Calu3 (cell line): ENCODE measurements around the gene TCF23. TPM values are rescaled to one million over a fixed set of nuclear protein-coding genes. Genes with fewer than 3 reads are reported as not detected.

Experiments
- BruUV-seq: library from RNA; stranded (reverse); fragments of 400-500 nt; replicated peaks from 2 replicates; lab custom pipeline; 2021; lab: Mats Ljungman, UMichigan
- CTCF ChIA-PET: fragments of 300-600 bp; sonication (Branson Sonifier 250); formaldehyde crosslinking; loops from one replicate; lab custom pipeline; 2022; ENCODE audit warnings: antibody characterized with exemption; lab: Charles Lee
- DNase-seq: peaks from one replicate; pipeline ENCODE4 v3.0.0; 2022
- H3K27ac Mint-ChIP-seq: one replicate; pipeline ENCODE4 v1.8.0; 2022; ENCODE audit warnings: mixed read lengths; ENCODE audit not compliant: unreplicated experiment
- H3K27me3 Mint-ChIP-seq: one replicate; pipeline ENCODE4 v1.8.0; 2022; ENCODE audit warnings: mixed read lengths; ENCODE audit not compliant: unreplicated experiment
- H3K36me3 Mint-ChIP-seq: one replicate; pipeline ENCODE4 v1.8.0; 2022; ENCODE audit warnings: mild to moderate bottlenecking, moderate library complexity, mixed read lengths; ENCODE audit not compliant: insufficient read depth, unreplicated experiment
- H3K4me1 Mint-ChIP-seq: one replicate; pipeline ENCODE4 v1.8.0; 2022; ENCODE audit warnings: mild to moderate bottlenecking, low read depth, mixed read lengths; ENCODE audit not compliant: unreplicated experiment
- H3K4me3 Mint-ChIP-seq: one replicate; pipeline ENCODE4 v1.8.0; 2022; ENCODE audit warnings: mild to moderate bottlenecking, low read depth, moderate library complexity, mixed read lengths; ENCODE audit not compliant: unreplicated experiment
- H3K9me3 Mint-ChIP-seq: one replicate; pipeline ENCODE4 v1.8.0; 2022; ENCODE audit warnings: low read depth, mixed read lengths; ENCODE audit not compliant: unreplicated experiment
- intact Hi-C: fragments of 100-400 bp; cut with micrococcal nuclease; formaldehyde crosslinking; loops from one replicate; pipeline ENCODE4 v1.10.0; 2022; ENCODE audit not compliant: unreplicated experiment
- total RNA-seq: library from RNA; stranded (reverse); gene quantifications from 2 replicates; pipeline ENCODE4 v1.2.3, GENCODE V29; 2022
- TF ChIP-seq, protein P1 (sequence below): fragments of 200-600 bp; IDR thresholded peaks from one replicate; pipeline ENCODE4 v1.8.0; 2022; ENCODE audit warnings: antibody characterized with exemption; ENCODE audit not compliant: unreplicated experiment

Gene TCF23
- total RNA-seq, 1 experiment from 2014 or later, result not detected

DNA sequence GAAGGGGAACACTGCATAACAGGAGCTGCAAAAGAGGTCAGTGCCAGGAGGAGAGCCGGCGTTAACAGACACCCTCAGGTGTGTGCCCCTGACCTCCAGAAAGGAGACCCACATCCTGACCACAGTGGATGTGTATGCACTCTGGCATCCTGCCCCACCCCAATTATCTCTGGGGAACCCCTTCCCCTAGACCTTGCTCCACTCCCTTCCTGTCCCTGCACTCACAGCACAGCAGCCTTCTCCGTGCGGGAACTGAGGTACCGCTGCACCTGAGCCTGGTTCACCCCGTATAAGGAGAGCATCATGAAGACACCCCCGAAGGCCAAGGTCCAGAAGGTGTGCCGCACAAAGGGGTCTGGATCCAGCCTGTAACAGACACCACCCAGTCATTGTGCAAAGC, 55.8 kb downstream of the TCF23 start:
- no peaks in the 10 kb centered on the region for H3K9me3 Mint-ChIP-seq
- peaks cover 12% of the 10 kb centered on the region for H3K36me3 Mint-ChIP-seq
- TF ChIP-seq, protein P1, sequence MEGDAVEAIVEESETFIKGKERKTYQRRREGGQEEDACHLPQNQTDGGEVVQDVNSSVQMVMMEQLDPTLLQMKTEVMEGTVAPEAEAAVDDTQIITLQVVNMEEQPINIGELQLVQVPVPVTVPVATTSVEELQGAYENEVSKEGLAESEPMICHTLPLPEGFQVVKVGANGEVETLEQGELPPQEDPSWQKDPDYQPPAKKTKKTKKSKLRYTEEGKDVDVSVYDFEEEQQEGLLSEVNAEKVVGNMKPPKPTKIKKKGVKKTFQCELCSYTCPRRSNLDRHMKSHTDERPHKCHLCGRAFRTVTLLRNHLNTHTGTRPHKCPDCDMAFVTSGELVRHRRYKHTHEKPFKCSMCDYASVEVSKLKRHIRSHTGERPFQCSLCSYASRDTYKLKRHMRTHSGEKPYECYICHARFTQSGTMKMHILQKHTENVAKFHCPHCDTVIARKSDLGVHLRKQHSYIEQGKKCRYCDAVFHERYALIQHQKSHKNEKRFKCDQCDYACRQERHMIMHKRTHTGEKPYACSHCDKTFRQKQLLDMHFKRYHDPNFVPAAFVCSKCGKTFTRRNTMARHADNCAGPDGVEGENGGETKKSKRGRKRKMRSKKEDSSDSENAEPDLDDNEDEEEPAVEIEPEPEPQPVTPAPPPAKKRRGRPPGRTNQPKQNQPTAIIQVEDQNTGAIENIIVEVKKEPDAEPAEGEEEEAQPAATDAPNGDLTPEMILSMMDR, result no peak
- H3K4me1 Mint-ChIP-seq, result no peaks in the 10 kb centered on the region
- no TSS peak for BruUV-seq
- CTCF ChIA-PET, result interaction anchor here (0.6 kb wide), 1 partner anchor 67 kb away, joined by 3 read pairs; no protein-coding TSS in a partner anchor
- H3K27ac Mint-ChIP-seq, result no peak overlapping the region
- no peak for DNase-seq
- intact Hi-C loops, result no loop called here
- no peak overlapping the region for H3K4me3 Mint-ChIP-seq
- H3K27me3 Mint-ChIP-seq, result no peaks in the 10 kb centered on the region

DNA sequence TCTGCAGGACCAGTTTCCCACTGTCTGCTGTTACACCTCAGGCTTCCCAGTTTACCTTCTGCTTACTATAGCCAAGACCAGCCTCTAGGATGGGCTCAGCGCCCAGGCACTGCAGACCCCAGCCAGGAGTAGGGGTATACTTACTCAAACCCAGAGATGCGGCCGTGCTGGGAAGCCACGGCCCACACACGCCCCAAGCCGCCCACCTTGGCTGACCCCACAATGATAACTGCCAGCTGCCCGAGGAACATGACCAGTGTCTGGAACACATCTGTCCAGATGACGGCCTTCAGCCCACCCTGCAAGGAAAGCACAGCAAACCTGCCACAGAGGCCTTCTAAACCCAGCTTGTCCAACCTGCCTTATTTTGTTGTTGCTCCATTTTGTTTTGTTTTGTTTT, 56.4 kb downstream of the TCF23 start:
- no TSS peak for BruUV-seq
- no peak for DNase-seq
- H3K36me3 Mint-ChIP-seq, result peaks cover 12% of the 10 kb centered on the region
- H3K9me3 Mint-ChIP-seq, result no peaks in the 10 kb centered on the region
- no peaks in the 10 kb centered on the region for H3K4me1 Mint-ChIP-seq
- TF ChIP-seq, protein P1, result no peak
- CTCF ChIA-PET, result no interaction called here
- no peaks in the 10 kb centered on the region for H3K27me3 Mint-ChIP-seq
- no peak overlapping the region for H3K4me3 Mint-ChIP-seq
- H3K27ac Mint-ChIP-seq, result no peak overlapping the region
- intact Hi-C loops, result no loop called here

DNA sequence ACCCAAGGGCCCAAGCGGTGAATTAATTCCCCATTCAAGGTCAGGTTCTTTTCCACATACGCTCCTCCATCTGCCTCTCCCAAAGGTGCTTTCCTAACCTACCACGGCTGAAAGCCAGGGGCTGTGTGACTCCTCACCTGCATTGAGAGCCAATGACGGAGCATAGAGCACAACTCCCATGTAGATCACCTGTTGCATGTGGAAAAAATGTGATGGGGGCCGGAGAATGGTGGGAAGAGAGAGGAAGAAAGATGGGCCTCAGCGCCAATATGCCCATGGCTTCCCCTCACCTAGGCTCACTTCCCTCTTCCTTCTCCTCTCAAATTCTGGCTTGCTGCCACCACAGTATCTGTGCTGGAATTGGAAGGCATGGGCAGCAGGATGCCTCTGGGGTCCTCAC, 57.5 kb downstream of the TCF23 start:
- no peaks in the 10 kb centered on the region for H3K9me3 Mint-ChIP-seq
- CTCF ChIA-PET, result no interaction called here
- no TSS peak for BruUV-seq
- intact Hi-C loops, result no loop called here
- peaks cover 16% of the 10 kb centered on the region for H3K36me3 Mint-ChIP-seq
- H3K4me1 Mint-ChIP-seq, result no peaks in the 10 kb centered on the region
- H3K27ac Mint-ChIP-seq, result no peak overlapping the region
- DNase-seq, result no peak
- no peaks in the 10 kb centered on the region for H3K27me3 Mint-ChIP-seq
- TF ChIP-seq, protein P1, result no peak
- H3K4me3 Mint-ChIP-seq, result no peak overlapping the region

Other genes starting within 250 kb of the TCF23 start
- 11.1 and 13.9 TPM in 2 replicates for gene MAPRE3, start 178.4 kb upstream of the TCF23 start, total RNA-seq
- 75.9 and 79.6 TPM in 2 replicates for gene TMEM214, start 116.0 kb upstream of the TCF23 start, total RNA-seq
- gene AGBL5, start 97.3 kb upstream of the TCF23 start, total RNA-seq, result 20.2 and 25.2 TPM in 2 replicates
- gene OST4, start 77.3 kb upstream of the TCF23 start, total RNA-seq, result 163 and 172 TPM in 2 replicates
- 0.12 and 0.19 TPM in 2 replicates for gene EMILIN1, start 70.4 kb upstream of the TCF23 start, total RNA-seq
- 2.0 and 4.2 TPM in 2 replicates for gene KHK, start 62.2 kb upstream of the TCF23 start, total RNA-seq
- 3.7 and 9.3 TPM in 2 replicates for gene CGREF1, start 29.9 kb upstream of the TCF23 start, total RNA-seq
- gene ABHD1, start 25.2 kb upstream of the TCF23 start, total RNA-seq, result 0.56 and 0.64 TPM in 2 replicates
- gene PREB, start 14.4 kb upstream of the TCF23 start, total RNA-seq, result 54.0 and 60.1 TPM in 2 replicates
- gene PRR30, start 9.6 kb upstream of the TCF23 start, total RNA-seq, result not detected in 2 replicates
- gene ATRAID, start 63.0 kb downstream of the TCF23 start, total RNA-seq, result 104 and 121 TPM in 2 replicates
- gene SLC5A6, start 63.3 kb downstream of the TCF23 start, total RNA-seq, result 39.6 and 42.3 TPM in 2 replicates
- gene CAD, start 68.4 kb downstream of the TCF23 start, total RNA-seq, result 68.2 and 71.6 TPM in 2 replicates
- gene SLC30A3, start 114.0 kb downstream of the TCF23 start, total RNA-seq, result 0.24 TPM in 1 of 2 replicates, not detected in the other
- gene DNAJC5G, start 126.4 kb downstream of the TCF23 start, total RNA-seq, result not detected in 2 replicates
- 0.99 and 2.3 TPM in 2 replicates for gene TRIM54, start 133.4 kb downstream of the TCF23 start, total RNA-seq
- gene UCN, start 159.4 kb downstream of the TCF23 start, total RNA-seq, result 4.6 and 6.6 TPM in 2 replicates
- 77.4 and 84.5 TPM in 2 replicates for gene MPV17, start 174.1 kb downstream of the TCF23 start, total RNA-seq
- gene GTF3C2, start 207.8 kb downstream of the TCF23 start, total RNA-seq, result 83.8 and 85.4 TPM in 2 replicates
- 42.0 and 43.7 TPM in 2 replicates for gene EIF2B4, start 221.3 kb downstream of the TCF23 start, total RNA-seq
- gene SNX17, start 221.6 kb downstream of the TCF23 start, total RNA-seq, result 85.3 and 96.9 TPM in 2 replicates
- gene ZNF513, start 231.7 kb downstream of the TCF23 start, total RNA-seq, result 10.6 and 13.1 TPM in 2 replicates